Measurements from ENCODE around the gene ZAP70.

ZAP70 gene

GRCh38 chr2:97769711-97770110, 56.3 kb downstream of the ZAP70 start:
- Histone ChIP-seq H3K36me3 (ENCODE audit: control insufficient read depth in 5 of 5, insufficient read depth in 5 of 5, low read length in 5 of 5) (peaks cover 10 to 50% (median 44%) of the 10 kb centered on the region in 5 donors), H3K4me3 (ENCODE audit: low read depth in 1 of 5, low read length in 5 of 5) (no peak overlapping the region)

GRCh38 chr2:97770445-97770844, 57.1 kb downstream of the ZAP70 start:
- no peak overlapping the region for H3K9ac ChIP-seq (ENCODE audit: low read length in 5 of 5)
- H3K4me3 ChIP-seq (ENCODE audit: low read depth in 1 of 5, low read length in 5 of 5): no peak overlapping the region
- H3K9me3 ChIP-seq (ENCODE audit: control insufficient read depth in 5 of 5, low read length in 5 of 5): no peaks in the 10 kb centered on the region
- no peaks in the 10 kb centered on the region for H3K27me3 ChIP-seq (ENCODE audit: control insufficient read depth in 5 of 5, insufficient read depth in 4 of 5, low read length in 5 of 5)
- H3K36me3 ChIP-seq (ENCODE audit: control insufficient read depth in 5 of 5, insufficient read depth in 5 of 5, low read length in 5 of 5): peaks cover 12 to 50% (median 44%) of the 10 kb centered on the region in 5 donors
- peaks cover 0 to 11% (median 0%) of the 10 kb centered on the region in 5 donors for H3K4me1 ChIP-seq (ENCODE audit: control insufficient read depth in 5 of 5, insufficient read depth in 5 of 5, low read length in 5 of 5)
- no peak overlapping the region for H3K27ac ChIP-seq (ENCODE audit: low read depth, low read length)

More at GRCh38 chr2:97769711-97770110, 56.3 kb downstream of the ZAP70 start:
- Histone ChIP-seq H3K9ac (ENCODE audit: low read length in 5 of 5) (no peak overlapping the region), H3K4me1 (ENCODE audit: control insufficient read depth in 5 of 5, insufficient read depth in 5 of 5, low read length in 5 of 5) (peaks cover 0 to 11% (median 0%) of the 10 kb centered on the region in 5 donors), H3K9me3 (ENCODE audit: control insufficient read depth in 5 of 5, low read length in 5 of 5) (no peaks in the 10 kb centered on the region), H3K27ac (ENCODE audit: low read depth, low read length) (no peak overlapping the region), H3K27me3 (ENCODE audit: control insufficient read depth in 5 of 5, insufficient read depth in 4 of 5, low read length in 5 of 5) (no peaks in the 10 kb centered on the region)

- Histone ChIP-seq H3K9me3 (ENCODE audit: control insufficient read depth in 5 of 5, low read length in 5 of 5) (no peaks in the 10 kb centered on the region), H3K4me1 (ENCODE audit: control insufficient read depth in 5 of 5, insufficient read depth in 5 of 5, low read length in 5 of 5) (no peaks in the 10 kb centered on the region), H3K4me3 (ENCODE audit: low read depth in 1 of 5, low read length in 5 of 5) (no peak overlapping the region), H3K36me3 (ENCODE audit: control insufficient read depth in 5 of 5, insufficient read depth in 5 of 5, low read length in 5 of 5) (peaks cover 3 to 46% (median 35%) of the 10 kb centered on the region in 5 donors), H3K27me3 (ENCODE audit: control insufficient read depth in 5 of 5, insufficient read depth in 4 of 5, low read length in 5 of 5) (no peaks in the 10 kb centered on the region), H3K27ac (ENCODE audit: low read depth, low read length) (no peak overlapping the region), H3K9ac (ENCODE audit: low read length in 5 of 5) (no peak overlapping the region)
These were observed 61.0 kb downstream of the ZAP70 start for GRCh38 chr2:97774425-97774824.

GRCh38 chr2:97775074-97775473, 61.7 kb downstream of the ZAP70 start:
- H3K4me1 ChIP-seq (ENCODE audit: control insufficient read depth in 5 of 5, insufficient read depth in 5 of 5, low read length in 5 of 5): no peaks in the 10 kb centered on the region
- peaks cover 3 to 47% (median 35%) of the 10 kb centered on the region in 5 donors for H3K36me3 ChIP-seq (ENCODE audit: control insufficient read depth in 5 of 5, insufficient read depth in 5 of 5, low read length in 5 of 5)
- no peaks in the 10 kb centered on the region for H3K9me3 ChIP-seq (ENCODE audit: control insufficient read depth in 5 of 5, low read length in 5 of 5)
- no peaks in the 10 kb centered on the region for H3K27me3 ChIP-seq (ENCODE audit: control insufficient read depth in 5 of 5, insufficient read depth in 4 of 5, low read length in 5 of 5)
- H3K27ac ChIP-seq (ENCODE audit: low read depth, low read length): no peak overlapping the region
- H3K9ac ChIP-seq (ENCODE audit: low read length in 5 of 5): no peak overlapping the region
- H3K4me3 ChIP-seq (ENCODE audit: low read depth in 1 of 5, low read length in 5 of 5): no peak overlapping the region

GRCh38 chr2:97779141-97779540, 65.8 kb downstream of the ZAP70 start:
- no peaks in the 10 kb centered on the region for H3K27me3 ChIP-seq (ENCODE audit: control insufficient read depth in 5 of 5, insufficient read depth in 4 of 5, low read length in 5 of 5)
- H3K27ac ChIP-seq (ENCODE audit: low read depth, low read length): no peak overlapping the region
- no peak overlapping the region for H3K4me3 ChIP-seq (ENCODE audit: low read depth in 1 of 5, low read length in 5 of 5)
- H3K9ac ChIP-seq (ENCODE audit: low read length in 5 of 5): no peak overlapping the region
- H3K36me3 ChIP-seq (ENCODE audit: control insufficient read depth in 5 of 5, insufficient read depth in 5 of 5, low read length in 5 of 5): peaks cover 3 to 44% (median 19%) of the 10 kb centered on the region in 5 donors
- no peaks in the 10 kb centered on the region for H3K9me3 ChIP-seq (ENCODE audit: control insufficient read depth in 5 of 5, low read length in 5 of 5)
- no peaks in the 10 kb centered on the region for H3K4me1 ChIP-seq (ENCODE audit: control insufficient read depth in 5 of 5, insufficient read depth in 5 of 5, low read length in 5 of 5)

- H3K27me3 ChIP-seq (ENCODE audit: control insufficient read depth in 5 of 5, insufficient read depth in 4 of 5, low read length in 5 of 5): no peaks in the 10 kb centered on the region
- H3K9me3 ChIP-seq (ENCODE audit: control insufficient read depth in 5 of 5, low read length in 5 of 5): no peaks in the 10 kb centered on the region
- H3K36me3 ChIP-seq (ENCODE audit: control insufficient read depth in 5 of 5, insufficient read depth in 5 of 5, low read length in 5 of 5): peaks cover 2 to 36% (median 6%) of the 10 kb centered on the region in 5 donors
- no peak overlapping the region for H3K27ac ChIP-seq (ENCODE audit: low read depth, low read length)
- H3K9ac ChIP-seq (ENCODE audit: low read length in 5 of 5): no peak overlapping the region
- no peaks in the 10 kb centered on the region for H3K4me1 ChIP-seq (ENCODE audit: control insufficient read depth in 5 of 5, insufficient read depth in 5 of 5, low read length in 5 of 5)
- H3K4me3 ChIP-seq (ENCODE audit: low read depth in 1 of 5, low read length in 5 of 5): no peak overlapping the region
These were observed 68.6 kb downstream of the ZAP70 start for GRCh38 chr2:97781981-97782380.

- H3K27ac ChIP-seq (ENCODE audit: low read depth, low read length): no peak overlapping the region
- peaks cover 3 to 57% (median 14%) of the 10 kb centered on the region in 5 donors for H3K36me3 ChIP-seq (ENCODE audit: control insufficient read depth in 5 of 5, insufficient read depth in 5 of 5, low read length in 5 of 5)
- no peak overlapping the region for H3K4me3 ChIP-seq (ENCODE audit: low read depth in 1 of 5, low read length in 5 of 5)
- H3K9ac ChIP-seq (ENCODE audit: low read length in 5 of 5): no peak overlapping the region
- H3K4me1 ChIP-seq (ENCODE audit: control insufficient read depth in 5 of 5, insufficient read depth in 5 of 5, low read length in 5 of 5): no peaks in the 10 kb centered on the region
- no peaks in the 10 kb centered on the region for H3K9me3 ChIP-seq (ENCODE audit: control insufficient read depth in 5 of 5, low read length in 5 of 5)
- H3K27me3 ChIP-seq (ENCODE audit: control insufficient read depth in 5 of 5, insufficient read depth in 4 of 5, low read length in 5 of 5): no peaks in the 10 kb centered on the region
These were observed 71.6 kb downstream of the ZAP70 start for GRCh38 chr2:97784953-97785352.

- Histone ChIP-seq H3K36me3 (ENCODE audit: control insufficient read depth in 5 of 5, insufficient read depth in 5 of 5, low read length in 5 of 5) (peaks cover 5 to 52% (median 15%) of the 10 kb centered on the region in 5 donors), H3K9ac (ENCODE audit: low read length in 5 of 5) (no peak overlapping the region), H3K9me3 (ENCODE audit: control insufficient read depth in 5 of 5, low read length in 5 of 5) (no peaks in the 10 kb centered on the region)
These were observed 72.4 kb downstream of the ZAP70 start for GRCh38 chr2:97785818-97786217.

GRCh38 chr2:97788986-97789644, 75.7 kb downstream of the ZAP70 start:
- no peak overlapping the region for H3K27ac ChIP-seq (ENCODE audit: low read depth, low read length)
- H3K4me3 ChIP-seq (ENCODE audit: low read depth in 1 of 5, low read length in 5 of 5): no peak overlapping the region
- H3K4me1 ChIP-seq (ENCODE audit: control insufficient read depth in 5 of 5, insufficient read depth in 5 of 5, low read length in 5 of 5): no peaks in the 10 kb centered on the region
- H3K27me3 ChIP-seq (ENCODE audit: control insufficient read depth in 5 of 5, insufficient read depth in 4 of 5, low read length in 5 of 5): no peaks in the 10 kb centered on the region
- peaks cover 10 to 66% (median 37%) of the 10 kb centered on the region in 5 donors for H3K36me3 ChIP-seq (ENCODE audit: control insufficient read depth in 5 of 5, insufficient read depth in 5 of 5, low read length in 5 of 5)
- H3K9me3 ChIP-seq (ENCODE audit: control insufficient read depth in 5 of 5, low read length in 5 of 5): no peaks in the 10 kb centered on the region
- no peak overlapping the region for H3K9ac ChIP-seq (ENCODE audit: low read length in 5 of 5)

More at GRCh38 chr2:97785818-97786217, 72.4 kb downstream of the ZAP70 start:
- no peak overlapping the region for H3K27ac ChIP-seq (ENCODE audit: low read depth, low read length)
- H3K4me3 ChIP-seq (ENCODE audit: low read depth in 1 of 5, low read length in 5 of 5): no peak overlapping the region
- H3K4me1 ChIP-seq (ENCODE audit: control insufficient read depth in 5 of 5, insufficient read depth in 5 of 5, low read length in 5 of 5): no peaks in the 10 kb centered on the region
- no peaks in the 10 kb centered on the region for H3K27me3 ChIP-seq (ENCODE audit: control insufficient read depth in 5 of 5, insufficient read depth in 4 of 5, low read length in 5 of 5)

Data from subcutaneous abdominal adipose tissue (tissue), 5 donors.